GM12878 (cell line): Measurements from ENCODE around the gene OR2B6. TPM values are rescaled to one million over a fixed set of nuclear protein-coding genes. Genes with fewer than 3 reads are reported as not detected.

ENCODE experiments used
- ATAC-seq: fragments of 200-7000 bp; cut with Tn5 transposase; 3 replicates; pipeline ENCODE4 v1.9.1; 2020; ENCODE audit warnings: mild to moderate bottlenecking, moderate library complexity
- BruUV-seq: library from RNA; stranded (reverse); fragments of 400-500 nt; replicated peaks from 2 replicates; lab custom pipeline; 2021; lab: Mats Ljungman, UMichigan
- CTCF ChIA-PET: fragments of 300-600 bp; sonication (Branson Sonifier 250); formaldehyde crosslinking; extraction: SDS; loops from one replicate; lab custom pipeline; 2021; ENCODE audit warnings: inconsistent platforms; lab: Yijun Ruan, JAX
- POLR2A ChIA-PET: fragments of 350-600 bp; formaldehyde crosslinking; extraction: SDS; loops from one replicate; lab custom pipeline; 2021; ENCODE audit warnings: inconsistent platforms; lab: Charles Lee
- RAD21 ChIA-PET: fragments of 300-600 bp; sonication (Branson Sonifier 250); formaldehyde crosslinking; loops from one replicate; lab custom pipeline; 2023; ENCODE audit warnings: antibody characterized with exemption; ENCODE audit not compliant: unreplicated experiment; lab: Charles Lee
- SMC1A ChIA-PET: fragments of 300-600 bp; sonication (Branson Sonifier 250); formaldehyde crosslinking; loops from one replicate; lab custom pipeline; 2023; ENCODE audit not compliant: unreplicated experiment, uncharacterized antibody; lab: Charles Lee
- DNase-seq: peaks from one replicate; pipeline ENCODE4 v3.0.0-alpha.2; 2011; ENCODE audit warnings: low read depth, low spot score
- FAIRE-seq: peaks from 3 replicates; lab custom pipeline; 2011; peaks lifted over from hg19 to GRCh38; lab: Jason Lieb, UNC
- H2AFZ ChIP-seq: 2 replicates; pipeline ENCODE4 v1.6.0; 2011; ENCODE audit warnings: low read depth, low read length, control low read depth; ENCODE audit not compliant: control insufficient read depth
- H3K27ac ChIP-seq: 2 replicates; pipeline ENCODE4 v1.5.1; 2011; ENCODE audit warnings: control low read depth; ENCODE audit not compliant: control insufficient read depth, insufficient read depth
- H3K27me3 ChIP-seq, 2 experiments: replicated peaks in 1 of 2; 2 replicates each; pipeline versions ENCODE4 v1.6.0 to v1.6.1; 2011; ENCODE audit warnings: low read length in 1 of 2; ENCODE audit not compliant: control insufficient read depth in 2 of 2, insufficient read depth in 2 of 2
- H3K36me3 ChIP-seq, 2 experiments: 2 replicates each; pipeline ENCODE4 v1.5.1; 2011; ENCODE audit warnings: low read length in 1 of 2; ENCODE audit not compliant: control insufficient read depth in 2 of 2, insufficient read depth in 2 of 2
- H3K4me1 ChIP-seq: 2 replicates; pipeline ENCODE4 v1.6.1; 2011; ENCODE audit warnings: mild to moderate bottlenecking, low read length, moderate library complexity, mixed read lengths; ENCODE audit not compliant: control insufficient read depth, insufficient read depth
- H3K4me2 ChIP-seq: 2 replicates; pipeline ENCODE4 v1.6.0; 2011; ENCODE audit warnings: control low read depth; ENCODE audit not compliant: control insufficient read depth, insufficient read depth
- H3K4me3 ChIP-seq: fragments of 200-600 bp; sonication (generic); 2 replicates; pipeline ENCODE4 v1.5.1; 2016
- H3K79me2 ChIP-seq: 2 replicates; pipeline ENCODE4 v1.6.0; 2011; ENCODE audit warnings: low read length; ENCODE audit not compliant: control insufficient read depth, insufficient read depth
- H3K9ac ChIP-seq: 2 replicates; pipeline ENCODE4 v1.8.0; 2011; ENCODE audit warnings: low read length, control low read depth, mixed read lengths; ENCODE audit not compliant: control insufficient read depth, insufficient read depth
- H3K9me3 ChIP-seq: replicated peaks from 3 replicates; pipeline ENCODE4 v1.5.1; 2011; ENCODE audit warnings: mild to moderate bottlenecking, low read length; ENCODE audit not compliant: control insufficient read depth, insufficient read depth
- H4K20me1 ChIP-seq: 2 replicates; pipeline ENCODE4 v1.6.0; 2011; ENCODE audit not compliant: control insufficient read depth, insufficient read depth
- CBX5 ChIP-seq: sonication (generic); IDR thresholded peaks from 2 replicates; pipeline ENCODE4 v1.6.1; 2016; ENCODE audit warnings: low read depth, moderate library complexity, mild to moderate bottlenecking, inconsistent platforms
- FOXM1 ChIP-seq: IDR thresholded peaks from 2 replicates; pipeline ENCODE4 v1.6.1; 2012; ENCODE audit warnings: low read depth, mild to moderate bottlenecking, inconsistent platforms, low read length, moderate library complexity
- JUNB ChIP-seq: IDR thresholded peaks from 2 replicates; pipeline ENCODE4 v1.6.1; 2016; ENCODE audit warnings: antibody characterized with exemption, mild to moderate bottlenecking
- MTA2 ChIP-seq: fragments of 450-650 bp; IDR thresholded peaks from 2 replicates; pipeline ENCODE4 v1.6.1; 2016; ENCODE audit warnings: low read depth, mild to moderate bottlenecking, moderate library complexity
- MYB ChIP-seq: fragments of 150-350 bp; IDR thresholded peaks from 2 replicates; pipeline ENCODE4 v1.6.1; 2014; ENCODE audit warnings: mild to moderate bottlenecking, low read depth, low read length, borderline replicate concordance
- NFYA ChIP-seq: IDR thresholded peaks from 2 replicates; pipeline ENCODE4 v1.6.1; 2011; ENCODE audit warnings: low read depth, mild to moderate bottlenecking, low read length, improper control_type of control experiment, borderline replicate concordance
- NRF1 ChIP-seq: conservative IDR thresholded peaks from 2 replicates; pipeline ENCODE4 v1.6.1; 2011; ENCODE audit warnings: mild to moderate bottlenecking, low read depth, low read length, improper control_type of control experiment
- PAX8 ChIP-seq: fragments of 450-650 bp; IDR thresholded peaks from 2 replicates; pipeline ENCODE4 v1.6.1; 2017; ENCODE audit warnings: mild to moderate bottlenecking, moderate library complexity
- POU2F2 ChIP-seq: IDR thresholded peaks from 3 replicates; pipeline ENCODE4 v1.6.1; 2011; ENCODE audit warnings: low read depth, mild to moderate bottlenecking, low read length, borderline replicate concordance
- RAD21 ChIP-seq: IDR thresholded peaks from 2 replicates; pipeline ENCODE4 v1.6.1; 2011; ENCODE audit warnings: mild to moderate bottlenecking, low read depth, low read length, moderate library complexity; ENCODE audit not compliant: insufficient read depth
- SMC3 ChIP-seq: IDR thresholded peaks from 2 replicates; pipeline ENCODE4 v1.6.1; 2011; ENCODE audit warnings: low read length, improper control_type of control experiment, borderline replicate concordance
- SREBF2 ChIP-seq: IDR thresholded peaks from 2 replicates; pipeline ENCODE4 v1.6.1; 2012; ENCODE audit warnings: mild to moderate bottlenecking, low read length
- SRF ChIP-seq, 2 experiments: IDR thresholded peaks; 2 replicates each; pipeline ENCODE4 v1.6.1; 2011; ENCODE audit warnings: low read depth in 2 of 2, low read length in 2 of 2, mild to moderate bottlenecking in 1 of 2, moderate library complexity in 1 of 2
- SUZ12 ChIP-seq: fragments of 200-600 bp; sonication (generic); IDR thresholded peaks from one replicate; pipeline ENCODE4 v1.6.1; 2018; ENCODE audit warnings: antibody characterized with exemption, mild to moderate bottlenecking; ENCODE audit not compliant: unreplicated experiment
- WRNIP1 ChIP-seq: IDR thresholded peaks from 2 replicates; pipeline ENCODE4 v1.6.1; 2011; ENCODE audit warnings: low read depth, low read length, improper control_type of control experiment, borderline replicate concordance
- ZNF384 ChIP-seq: IDR thresholded peaks from 2 replicates; pipeline ENCODE4 v1.6.1; 2012; ENCODE audit warnings: low read depth, mild to moderate bottlenecking, low read length, improper control_type of control experiment, borderline replicate concordance
- WGBS: methylation state at CpG from one replicate; pipeline ENCODE4 v1.1.6; 2016; ENCODE audit warnings: low lambda C conversion rate; ENCODE audit not compliant: insufficient replicate concordance, insufficient coverage; ENCODE audit errors: missing lambda C conversion rate; 5-methylcytosine and 5-hydroxymethylcytosine counted together
- in situ Hi-C: fragments of 300-500 bp; cut with MboI; formaldehyde crosslinking; loops from 9 replicates; pipeline ENCODE4 v1.14.3; 2018; ENCODE audit warnings: mixed read lengths
- intact Hi-C: fragments of 100-400 bp; cut with micrococcal nuclease; formaldehyde crosslinking; loops from one replicate; pipeline ENCODE4 v1.14.2; 2022; ENCODE audit not compliant: unreplicated experiment
- polyA plus RNA-seq, 11 experiments: library from polyadenylated mRNA; depleted of rRNA in 4 of 11; unstranded in 6 of 11; stranded (reverse) in 5 of 11; fragments of >200 nt; fragmentation: Nextera tagmentation in 4 of 11; fragmentation: Illumina TruSeq in 1 of 11; extraction: Ambion mirVana in 4 of 11; extraction: Trizol in 1 of 11; gene quantifications; 1 replicate in 1 of 11; 2 replicates in 10 of 11; pipeline versions ENCODE4 v1.2.1 to v1.2.3, GENCODE V29; 2011 to 2016; ENCODE audit warnings: inconsistent platforms in 2 of 11, missing spikeins in 2 of 11, low read depth in 1 of 11
- total RNA-seq, 4 experiments: library from RNA; depleted of rRNA in 3 of 4; stranded (reverse); fragments of >200 nt in 3 of 4; fragmentation: Illumina TruSeq in 1 of 4; extraction: Trizol in 1 of 4; gene quantifications; 2 replicates each; pipeline versions ENCODE4 v1.2.1 to v1.2.3, GENCODE V29; 2013 to 2021
- TF ChIP-seq, protein P1 (sequence below): fragments of 450-650 bp; IDR thresholded peaks from 2 replicates; pipeline ENCODE4 v1.6.1; 2017; ENCODE audit warnings: mild to moderate bottlenecking, moderate library complexity
- TF ChIP-seq, protein P2 (sequence below): fragments of 450-650 bp; IDR thresholded peaks from 2 replicates; pipeline ENCODE4 v1.6.1; 2017; ENCODE audit warnings: antibody characterized with exemption, mild to moderate bottlenecking, moderate library complexity
- TF ChIP-seq, protein P3 (sequence below): IDR thresholded peaks from 2 replicates; pipeline ENCODE4 v1.6.1; 2012; ENCODE audit warnings: low read length, inconsistent platforms

OR2B6 gene
- total and polyA plus RNA-seq, 10 of the 15 experiments (the other 5 are each of a cell fraction or from before 2014, with no cell fraction given): 0.29 to 10.3 (median 1.4) TPM; not detected in 1

DNA sequence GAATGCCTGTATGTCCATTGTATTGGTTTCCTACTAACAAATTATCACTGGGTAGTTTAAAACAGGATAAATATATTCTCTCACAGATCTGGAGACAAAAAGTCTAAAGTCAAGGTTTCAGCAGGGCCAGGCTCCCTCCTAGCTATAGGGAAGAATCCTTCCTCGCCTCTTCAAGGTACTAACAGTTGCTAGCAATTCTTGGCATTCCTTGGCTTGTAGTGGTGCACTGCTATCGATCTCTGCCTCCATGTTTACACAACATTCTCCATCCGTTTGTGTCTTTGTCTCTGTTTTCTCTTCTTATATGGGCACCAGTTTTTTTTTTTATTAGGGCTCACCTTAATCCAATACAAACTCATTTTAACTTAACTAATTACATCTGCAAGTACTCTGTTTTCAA is 48.9 kb downstream of the OR2B6 start:
- POLR2A ChIA-PET: no interaction called here
- TF ChIP-seq WRNIP1: no peak
- TF ChIP-seq MYB: no peak
- no peak for TF ChIP-seq ZNF384
- TF ChIP-seq MTA2: no peak
- TF ChIP-seq SRF (IDR thresholded peaks at IDR 0.05; ENCODE audit: low read depth in 2 of 2, low read length in 2 of 2): no peak
- TF ChIP-seq RAD21: no peak
- TF ChIP-seq SUZ12: no peak
- no peak for TF ChIP-seq SREBF2
- no peak for TF ChIP-seq SMC3
- TF ChIP-seq, protein P1, sequence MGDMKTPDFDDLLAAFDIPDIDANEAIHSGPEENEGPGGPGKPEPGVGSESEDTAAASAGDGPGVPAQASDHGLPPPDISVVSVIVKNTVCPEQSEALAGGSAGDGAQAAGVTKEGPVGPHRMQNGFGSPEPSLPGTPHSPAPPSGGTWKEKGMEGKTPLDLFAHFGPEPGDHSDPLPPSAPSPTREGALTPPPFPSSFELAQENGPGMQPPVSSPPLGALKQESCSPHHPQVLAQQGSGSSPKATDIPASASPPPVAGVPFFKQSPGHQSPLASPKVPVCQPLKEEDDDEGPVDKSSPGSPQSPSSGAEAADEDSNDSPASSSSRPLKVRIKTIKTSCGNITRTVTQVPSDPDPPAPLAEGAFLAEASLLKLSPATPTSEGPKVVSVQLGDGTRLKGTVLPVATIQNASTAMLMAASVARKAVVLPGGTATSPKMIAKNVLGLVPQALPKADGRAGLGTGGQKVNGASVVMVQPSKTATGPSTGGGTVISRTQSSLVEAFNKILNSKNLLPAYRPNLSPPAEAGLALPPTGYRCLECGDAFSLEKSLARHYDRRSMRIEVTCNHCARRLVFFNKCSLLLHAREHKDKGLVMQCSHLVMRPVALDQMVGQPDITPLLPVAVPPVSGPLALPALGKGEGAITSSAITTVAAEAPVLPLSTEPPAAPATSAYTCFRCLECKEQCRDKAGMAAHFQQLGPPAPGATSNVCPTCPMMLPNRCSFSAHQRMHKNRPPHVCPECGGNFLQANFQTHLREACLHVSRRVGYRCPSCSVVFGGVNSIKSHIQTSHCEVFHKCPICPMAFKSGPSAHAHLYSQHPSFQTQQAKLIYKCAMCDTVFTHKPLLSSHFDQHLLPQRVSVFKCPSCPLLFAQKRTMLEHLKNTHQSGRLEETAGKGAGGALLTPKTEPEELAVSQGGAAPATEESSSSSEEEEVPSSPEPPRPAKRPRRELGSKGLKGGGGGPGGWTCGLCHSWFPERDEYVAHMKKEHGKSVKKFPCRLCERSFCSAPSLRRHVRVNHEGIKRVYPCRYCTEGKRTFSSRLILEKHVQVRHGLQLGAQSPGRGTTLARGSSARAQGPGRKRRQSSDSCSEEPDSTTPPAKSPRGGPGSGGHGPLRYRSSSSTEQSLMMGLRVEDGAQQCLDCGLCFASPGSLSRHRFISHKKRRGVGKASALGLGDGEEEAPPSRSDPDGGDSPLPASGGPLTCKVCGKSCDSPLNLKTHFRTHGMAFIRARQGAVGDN: no peak
- TF ChIP-seq FOXM1: no peak
- no peak for TF ChIP-seq JUNB
- TF ChIP-seq NFYA: no peak
- no peak for TF ChIP-seq CBX5
- no peak for TF ChIP-seq NRF1
- TF ChIP-seq, protein P2, sequence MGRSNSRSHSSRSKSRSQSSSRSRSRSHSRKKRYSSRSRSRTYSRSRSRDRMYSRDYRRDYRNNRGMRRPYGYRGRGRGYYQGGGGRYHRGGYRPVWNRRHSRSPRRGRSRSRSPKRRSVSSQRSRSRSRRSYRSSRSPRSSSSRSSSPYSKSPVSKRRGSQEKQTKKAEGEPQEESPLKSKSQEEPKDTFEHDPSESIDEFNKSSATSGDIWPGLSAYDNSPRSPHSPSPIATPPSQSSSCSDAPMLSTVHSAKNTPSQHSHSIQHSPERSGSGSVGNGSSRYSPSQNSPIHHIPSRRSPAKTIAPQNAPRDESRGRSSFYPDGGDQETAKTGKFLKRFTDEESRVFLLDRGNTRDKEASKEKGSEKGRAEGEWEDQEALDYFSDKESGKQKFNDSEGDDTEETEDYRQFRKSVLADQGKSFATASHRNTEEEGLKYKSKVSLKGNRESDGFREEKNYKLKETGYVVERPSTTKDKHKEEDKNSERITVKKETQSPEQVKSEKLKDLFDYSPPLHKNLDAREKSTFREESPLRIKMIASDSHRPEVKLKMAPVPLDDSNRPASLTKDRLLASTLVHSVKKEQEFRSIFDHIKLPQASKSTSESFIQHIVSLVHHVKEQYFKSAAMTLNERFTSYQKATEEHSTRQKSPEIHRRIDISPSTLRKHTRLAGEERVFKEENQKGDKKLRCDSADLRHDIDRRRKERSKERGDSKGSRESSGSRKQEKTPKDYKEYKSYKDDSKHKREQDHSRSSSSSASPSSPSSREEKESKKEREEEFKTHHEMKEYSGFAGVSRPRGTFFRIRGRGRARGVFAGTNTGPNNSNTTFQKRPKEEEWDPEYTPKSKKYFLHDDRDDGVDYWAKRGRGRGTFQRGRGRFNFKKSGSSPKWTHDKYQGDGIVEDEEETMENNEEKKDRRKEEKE: no peak
- no peak for TF ChIP-seq PAX8
- TF ChIP-seq POU2F2: no peak
- TF ChIP-seq, protein P3, sequence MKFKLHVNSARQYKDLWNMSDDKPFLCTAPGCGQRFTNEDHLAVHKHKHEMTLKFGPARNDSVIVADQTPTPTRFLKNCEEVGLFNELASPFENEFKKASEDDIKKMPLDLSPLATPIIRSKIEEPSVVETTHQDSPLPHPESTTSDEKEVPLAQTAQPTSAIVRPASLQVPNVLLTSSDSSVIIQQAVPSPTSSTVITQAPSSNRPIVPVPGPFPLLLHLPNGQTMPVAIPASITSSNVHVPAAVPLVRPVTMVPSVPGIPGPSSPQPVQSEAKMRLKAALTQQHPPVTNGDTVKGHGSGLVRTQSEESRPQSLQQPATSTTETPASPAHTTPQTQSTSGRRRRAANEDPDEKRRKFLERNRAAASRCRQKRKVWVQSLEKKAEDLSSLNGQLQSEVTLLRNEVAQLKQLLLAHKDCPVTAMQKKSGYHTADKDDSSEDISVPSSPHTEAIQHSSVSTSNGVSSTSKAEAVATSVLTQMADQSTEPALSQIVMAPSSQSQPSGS: no peak
- H2AFZ ChIP-seq: no peak overlapping the region
- intact Hi-C loops: no loop called here
- in situ Hi-C loops: no loop called here
- no peaks in the 10 kb centered on the region for H3K79me2 ChIP-seq
- ATAC-seq (no peak), DNase-seq (no peak), FAIRE-seq (no peak)
- H3K9me3 ChIP-seq: no peaks in the 10 kb centered on the region
- no peak overlapping the region for H3K4me3 ChIP-seq
- BruUV-seq: no TSS peak
- H3K4me1 ChIP-seq: peaks cover 7% of the 10 kb centered on the region
- no peak overlapping the region for H3K9ac ChIP-seq
- H3K27ac ChIP-seq: no peak overlapping the region
- CTCF ChIA-PET: no interaction called here
- WGBS: 55% methylated on average over 3 of the region's 3 CpGs
- no peaks in the 10 kb centered on the region for H3K36me3 ChIP-seq
- H3K4me2 ChIP-seq: no peak overlapping the region
- no peaks in the 10 kb centered on the region for H3K27me3 ChIP-seq
- RAD21 ChIA-PET: no interaction called here
- SMC1A ChIA-PET: no interaction called here
- no peaks in the 10 kb centered on the region for H4K20me1 ChIP-seq
